Fibroblast of peridontal ligament (primary cell): Measurements from ENCODE around the gene F12.

Experiments used
- DNase-seq: peaks from one replicate; pipeline ENCODE4 v3.0.0-alpha.2; 2010; ENCODE audit errors: extremely low read depth

F12 gene

GRCh38 chr5:177412603-177413233 lies 3.4 kb upstream of the F12 start:
- no peak for DNase-seq

GRCh38 chr5:177410575-177410974 lies 1.2 kb upstream of the F12 start:
- DNase-seq, result no peak

- no peak for DNase-seq
Measured at GRCh38 chr5:177405805-177406204, 3.6 kb downstream of the F12 start.

GRCh38 chr5:177405312-177405711 lies 4.1 kb downstream of the F12 start:
- no peak for DNase-seq

- no peak for DNase-seq
Measured at GRCh38 chr5:177404641-177405179, 4.7 kb downstream of the F12 start.

GRCh38 chr5:177403792-177404640 lies 5.3 kb downstream of the F12 start:
- DNase-seq, result peak; percentile 64

GRCh38 chr5:177403102-177403791 lies 6.1 kb downstream of the F12 start:
- DNase-seq, result no peak

- DNase-seq, result no peak
Measured at GRCh38 chr5:177402271-177403043, 6.9 kb downstream of the F12 start.

- no peak for DNase-seq
Measured at GRCh38 chr5:177399997-177400868, 9.1 kb downstream of the F12 start, which contains the start of gene PFN3. PFN3 (minus strand) TSS chr5:177400661; CDS start chr5:177400576, 85 bp downstream.

- DNase-seq, result no peak
Measured at GRCh38 chr5:177397875-177398390, 11.4 kb downstream of the F12 start.

- DNase-seq, result no peak
Measured at GRCh38 chr5:177396807-177397206, 12.6 kb downstream of the F12 start.

GRCh38 chr5:177396078-177396477 lies 13.3 kb downstream of the F12 start:
- no peak for DNase-seq

- no peak for DNase-seq
Measured at GRCh38 chr5:177393990-177394389, 15.4 kb downstream of the F12 start.

GRCh38 chr5:177393206-177393765 lies 16.1 kb downstream of the F12 start:
- no peak for DNase-seq

- no peak for DNase-seq
Measured at GRCh38 chr5:177392765-177393164, 16.6 kb downstream of the F12 start.

- peak; percentile 79 for DNase-seq
Measured at GRCh38 chr5:177390363-177391300, 18.7 kb downstream of the F12 start.

- DNase-seq, result peak; percentile 89
Measured at GRCh38 chr5:177389241-177390169, 19.9 kb downstream of the F12 start.
